Fibroblast of mammary gland (primary cell): ENCODE data around the gene CHN2.

Experiments used
- DNase-seq: peaks from one replicate; pipeline ENCODE4 v3.0.0-alpha.2; 2010; ENCODE audit warnings: low read depth
- H3K4me3 ChIP-seq: 2 replicates; pipeline ENCODE4 v1.5.1; 2011; ENCODE audit warnings: low read depth, mild to moderate bottlenecking, low read length, moderate library complexity; ENCODE audit not compliant: control insufficient read depth
- CTCF ChIP-seq: conservative IDR thresholded peaks from 2 replicates; pipeline ENCODE4 v1.5.1; 2011; ENCODE audit warnings: low read depth, low read length, inconsistent platforms; ENCODE audit not compliant: control insufficient read depth, insufficient read depth

Gene CHN2

GRCh38 chr7:29478226-29478625 is 283.7 kb downstream of the CHN2 start:
- H3K4me3 ChIP-seq: no peak overlapping the region
- TF ChIP-seq CTCF: no peak
- DNase-seq: no peak

- TF ChIP-seq CTCF: no peak
- no peak for DNase-seq
- H3K4me3 ChIP-seq: no peak overlapping the region
Measured at GRCh38 chr7:29478687-29479240, 284.2 kb downstream of the CHN2 start.

- DNase-seq: peak; percentile 16
- H3K4me3 ChIP-seq: no peak overlapping the region
- TF ChIP-seq CTCF: no peak
Measured at GRCh38 chr7:29479301-29480200, 285.0 kb downstream of the CHN2 start.

GRCh38 chr7:29480451-29480850 is 285.9 kb downstream of the CHN2 start:
- DNase-seq: no peak
- no peak overlapping the region for H3K4me3 ChIP-seq
- TF ChIP-seq CTCF: no peak

- H3K4me3 ChIP-seq: no peak overlapping the region
- no peak for TF ChIP-seq CTCF
- no peak for DNase-seq
Measured at GRCh38 chr7:29480934-29481651, 286.5 kb downstream of the CHN2 start.

GRCh38 chr7:29482056-29482455 is 287.5 kb downstream of the CHN2 start:
- no peak for DNase-seq
- TF ChIP-seq CTCF: no peak

More at GRCh38 chr7:29482056-29482455, 287.5 kb downstream of the CHN2 start:
- no peak overlapping the region for H3K4me3 ChIP-seq
